AG10803 (cell line): ENCODE data around the gene ZNF75A.
A peak's percentile ranks its signal among the peaks of the same experiment; 100 is the strongest.

Source experiments
- DNase-seq: peaks from one replicate; pipeline ENCODE4 v3.0.0; 2010; ENCODE audit warnings: low read depth
- H3K4me3 ChIP-seq: 2 replicates; pipeline ENCODE4 v1.5.1; 2011; ENCODE audit warnings: mild to moderate bottlenecking, low read length, control low read depth
- TF ChIP-seq, protein P1 (sequence below): conservative IDR thresholded peaks from 2 replicates; pipeline ENCODE4 v1.5.1; 2011; ENCODE audit warnings: mild to moderate bottlenecking, low read length, control low read depth, inconsistent platforms

The ZNF75A gene

DNA sequence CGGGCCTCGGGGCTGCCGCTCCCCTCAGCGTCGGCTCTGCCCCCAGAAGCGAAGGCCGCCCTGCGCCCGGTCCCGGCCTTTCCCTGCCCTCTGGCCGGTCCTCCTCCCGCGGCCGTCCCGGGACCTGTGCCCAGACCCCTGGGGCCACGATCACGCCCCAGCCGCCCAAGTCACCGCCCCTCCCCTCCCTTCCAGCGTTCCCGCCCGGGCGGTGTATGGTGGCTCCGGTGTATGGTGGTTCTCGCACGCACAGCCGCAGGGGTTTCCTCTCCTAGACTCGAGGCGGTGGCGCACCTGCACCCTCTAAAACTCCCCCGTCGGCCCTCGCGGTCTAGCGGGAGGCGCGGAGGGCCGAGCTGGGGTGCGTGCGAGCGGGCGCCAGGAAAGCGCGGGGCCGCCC, 10.1 kb upstream of the ZNF75A start:
- DNase-seq = no peak
- TF ChIP-seq, protein P1, sequence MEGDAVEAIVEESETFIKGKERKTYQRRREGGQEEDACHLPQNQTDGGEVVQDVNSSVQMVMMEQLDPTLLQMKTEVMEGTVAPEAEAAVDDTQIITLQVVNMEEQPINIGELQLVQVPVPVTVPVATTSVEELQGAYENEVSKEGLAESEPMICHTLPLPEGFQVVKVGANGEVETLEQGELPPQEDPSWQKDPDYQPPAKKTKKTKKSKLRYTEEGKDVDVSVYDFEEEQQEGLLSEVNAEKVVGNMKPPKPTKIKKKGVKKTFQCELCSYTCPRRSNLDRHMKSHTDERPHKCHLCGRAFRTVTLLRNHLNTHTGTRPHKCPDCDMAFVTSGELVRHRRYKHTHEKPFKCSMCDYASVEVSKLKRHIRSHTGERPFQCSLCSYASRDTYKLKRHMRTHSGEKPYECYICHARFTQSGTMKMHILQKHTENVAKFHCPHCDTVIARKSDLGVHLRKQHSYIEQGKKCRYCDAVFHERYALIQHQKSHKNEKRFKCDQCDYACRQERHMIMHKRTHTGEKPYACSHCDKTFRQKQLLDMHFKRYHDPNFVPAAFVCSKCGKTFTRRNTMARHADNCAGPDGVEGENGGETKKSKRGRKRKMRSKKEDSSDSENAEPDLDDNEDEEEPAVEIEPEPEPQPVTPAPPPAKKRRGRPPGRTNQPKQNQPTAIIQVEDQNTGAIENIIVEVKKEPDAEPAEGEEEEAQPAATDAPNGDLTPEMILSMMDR = no peak
- no peak overlapping the region for H3K4me3 ChIP-seq

DNA sequence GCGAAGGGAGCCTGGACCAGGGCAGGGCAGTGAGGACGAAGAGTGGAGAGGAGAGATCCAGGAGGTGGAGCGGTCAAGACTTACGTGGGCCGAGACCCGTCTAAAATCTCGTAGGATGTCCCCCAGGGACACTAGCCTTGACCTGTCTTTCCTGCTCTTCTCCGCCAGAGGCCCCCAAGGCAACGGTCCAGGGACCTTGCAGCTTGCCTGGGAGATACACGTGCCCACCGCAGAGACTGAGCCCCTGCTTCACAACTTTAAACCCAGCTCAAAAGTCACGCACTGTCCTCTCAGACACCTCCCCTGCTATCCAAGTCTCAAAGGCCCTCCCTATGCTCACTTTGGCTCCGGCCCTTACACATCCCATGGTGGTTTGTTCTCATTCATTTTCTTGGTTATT, 9.5 kb upstream of the ZNF75A start:
- no peak overlapping the region for H3K4me3 ChIP-seq
- TF ChIP-seq, protein P1 = no peak
- no peak for DNase-seq

DNA sequence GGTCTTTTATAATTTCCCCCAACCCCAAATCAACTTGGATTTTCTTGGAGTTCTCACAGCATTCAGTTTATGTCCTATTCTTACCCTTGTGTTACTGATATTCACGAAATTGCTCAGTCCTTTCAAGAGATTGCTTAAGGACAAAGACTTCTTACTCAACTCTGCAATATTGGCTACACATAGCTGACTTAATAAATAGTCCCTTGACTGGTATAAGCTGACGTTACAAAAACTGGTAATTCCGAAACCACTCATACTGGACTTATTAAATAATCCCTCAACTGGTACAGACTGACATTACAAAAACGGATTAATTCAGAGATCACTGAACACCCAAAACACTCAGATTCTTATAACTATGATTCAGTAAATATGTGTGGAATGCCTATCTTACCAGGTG, 927 bp upstream of the ZNF75A start:
- H3K4me3 ChIP-seq = peak overlapping the region; percentile 90
- TF ChIP-seq, protein P1 = no peak
- DNase-seq = peak; percentile 17

DNA sequence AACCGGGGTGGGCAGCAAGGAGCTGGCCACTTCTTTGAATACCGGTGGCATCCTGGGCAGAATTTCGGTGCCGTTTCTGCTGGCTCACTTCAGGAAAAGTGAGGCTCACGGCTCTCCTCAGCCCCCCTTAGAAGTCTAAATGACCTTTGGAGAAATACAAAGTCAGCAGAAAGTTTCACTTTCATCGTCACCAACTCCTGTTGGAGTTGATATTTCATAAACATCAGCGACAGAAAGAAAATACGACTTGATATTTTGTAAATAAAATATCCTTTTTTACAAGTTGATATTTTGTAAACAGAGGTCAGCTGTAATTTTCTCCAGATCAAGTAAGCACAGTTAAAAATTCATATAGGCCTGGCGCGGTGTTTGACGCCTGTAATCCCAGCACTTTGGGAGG, 781 bp downstream of the ZNF75A start:
- no peak for DNase-seq
- TF ChIP-seq, protein P1 = no peak
- peak overlapping the region; percentile 90 for H3K4me3 ChIP-seq

DNA sequence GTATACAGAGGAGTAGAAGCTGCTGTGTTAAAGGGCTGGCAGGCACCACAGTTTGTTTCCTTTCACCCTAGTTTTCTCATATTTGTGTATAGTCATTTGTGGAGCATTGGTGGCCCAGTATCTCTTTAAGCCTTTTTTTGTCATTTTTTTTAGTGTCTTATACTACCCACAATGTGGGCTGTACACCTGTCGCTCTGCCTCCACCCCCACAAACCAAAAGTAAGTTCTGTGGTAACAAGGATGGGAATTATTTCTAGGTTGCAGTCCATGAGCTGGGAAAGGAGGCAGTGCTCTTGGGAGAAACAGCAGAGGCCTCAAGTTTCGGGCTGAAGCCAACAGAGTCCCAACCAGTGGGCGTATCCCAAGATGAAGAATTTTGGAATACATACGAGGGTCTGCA, 6.2 kb downstream of the ZNF75A start:
- DNase-seq = no peak
- TF ChIP-seq, protein P1 = no peak
- H3K4me3 ChIP-seq = no peak overlapping the region

DNA sequence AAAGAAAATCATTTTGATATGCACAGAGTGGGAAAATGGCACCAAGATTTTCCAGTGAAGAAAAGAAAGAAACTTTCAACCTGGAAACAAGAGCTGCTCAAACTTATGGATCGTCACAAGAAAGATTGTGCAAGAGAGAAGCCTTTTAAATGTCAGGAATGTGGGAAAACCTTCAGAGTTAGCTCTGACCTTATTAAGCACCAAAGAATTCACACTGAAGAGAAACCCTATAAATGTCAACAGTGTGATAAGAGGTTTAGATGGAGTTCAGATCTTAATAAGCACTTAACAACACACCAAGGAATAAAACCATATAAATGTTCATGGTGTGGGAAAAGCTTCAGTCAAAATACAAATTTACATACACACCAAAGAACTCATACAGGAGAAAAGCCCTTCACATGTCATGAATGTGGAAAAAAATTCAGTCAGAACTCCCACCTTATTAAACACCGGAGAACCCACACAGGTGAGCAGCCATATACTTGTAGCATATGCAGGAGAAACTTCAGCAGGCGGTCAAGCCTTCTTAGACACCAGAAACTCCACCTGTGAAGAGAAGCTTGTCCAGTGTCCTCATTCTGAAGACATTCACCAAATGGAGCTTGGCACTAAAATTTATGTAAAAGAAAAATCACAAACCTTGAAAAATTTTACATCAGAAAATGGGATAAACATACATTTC, 12.2 kb downstream of the ZNF75A start:
- TF ChIP-seq, protein P1 = no peak
- no peak overlapping the region for H3K4me3 ChIP-seq
- DNase-seq = no peak

DNA sequence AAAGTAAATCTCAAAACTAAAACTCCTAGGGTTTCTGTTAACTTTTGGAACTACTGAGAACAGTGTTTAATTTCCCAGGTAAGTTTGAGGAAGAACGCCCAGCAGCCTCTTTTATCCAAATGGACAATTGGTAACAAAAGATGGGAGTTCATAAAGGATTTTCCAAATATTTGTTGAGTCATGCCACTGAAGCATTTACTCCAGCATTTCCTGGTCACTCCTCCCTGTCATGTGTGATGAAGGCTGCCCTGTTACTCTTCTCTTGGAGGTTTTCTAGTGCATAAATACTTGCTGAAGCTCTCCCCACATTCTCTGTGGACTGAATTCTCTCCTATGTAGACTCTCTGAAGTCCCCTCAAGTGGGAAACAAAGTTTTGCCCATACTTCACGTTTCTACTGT, 16.5 kb downstream of the ZNF75A start:
- H3K4me3 ChIP-seq = no peak overlapping the region
- TF ChIP-seq, protein P1 = no peak
- no peak for DNase-seq
